ENCODE data around the gene SRA1.

DNA sequence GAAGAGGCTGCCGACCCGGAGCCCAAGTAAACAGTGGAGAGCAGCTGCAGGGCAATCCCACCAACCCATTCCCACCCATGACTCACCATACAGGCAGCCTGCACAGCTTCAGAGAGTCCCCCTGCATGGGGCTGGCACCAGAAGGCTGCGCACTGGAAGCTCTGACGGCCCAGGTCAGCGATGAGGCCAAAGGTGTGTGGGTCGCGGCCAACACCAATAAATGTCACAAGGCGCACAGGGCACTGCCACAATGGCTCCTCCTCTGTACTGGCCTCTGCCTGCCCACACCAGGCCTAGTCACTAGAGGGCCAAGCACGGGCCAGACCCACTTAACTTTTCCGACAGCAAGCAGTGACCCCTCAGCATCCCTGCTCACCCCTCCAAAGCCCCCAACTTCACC is 3.0 kb upstream of the SRA1 start:
- TF ChIP-seq POLR2A (IDR thresholded peaks at IDR 0.05; ENCODE audit: low read depth, low read length), result no peak
- TF ChIP-seq, protein P1, sequence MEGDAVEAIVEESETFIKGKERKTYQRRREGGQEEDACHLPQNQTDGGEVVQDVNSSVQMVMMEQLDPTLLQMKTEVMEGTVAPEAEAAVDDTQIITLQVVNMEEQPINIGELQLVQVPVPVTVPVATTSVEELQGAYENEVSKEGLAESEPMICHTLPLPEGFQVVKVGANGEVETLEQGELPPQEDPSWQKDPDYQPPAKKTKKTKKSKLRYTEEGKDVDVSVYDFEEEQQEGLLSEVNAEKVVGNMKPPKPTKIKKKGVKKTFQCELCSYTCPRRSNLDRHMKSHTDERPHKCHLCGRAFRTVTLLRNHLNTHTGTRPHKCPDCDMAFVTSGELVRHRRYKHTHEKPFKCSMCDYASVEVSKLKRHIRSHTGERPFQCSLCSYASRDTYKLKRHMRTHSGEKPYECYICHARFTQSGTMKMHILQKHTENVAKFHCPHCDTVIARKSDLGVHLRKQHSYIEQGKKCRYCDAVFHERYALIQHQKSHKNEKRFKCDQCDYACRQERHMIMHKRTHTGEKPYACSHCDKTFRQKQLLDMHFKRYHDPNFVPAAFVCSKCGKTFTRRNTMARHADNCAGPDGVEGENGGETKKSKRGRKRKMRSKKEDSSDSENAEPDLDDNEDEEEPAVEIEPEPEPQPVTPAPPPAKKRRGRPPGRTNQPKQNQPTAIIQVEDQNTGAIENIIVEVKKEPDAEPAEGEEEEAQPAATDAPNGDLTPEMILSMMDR (conservative IDR thresholded peaks at IDR 0.05; ENCODE audit: low read depth, low read length), result no peak
- no peak for TF ChIP-seq RAD21 (IDR thresholded peaks at IDR 0.05; ENCODE audit: low read length)
- TF ChIP-seq, protein P2, sequence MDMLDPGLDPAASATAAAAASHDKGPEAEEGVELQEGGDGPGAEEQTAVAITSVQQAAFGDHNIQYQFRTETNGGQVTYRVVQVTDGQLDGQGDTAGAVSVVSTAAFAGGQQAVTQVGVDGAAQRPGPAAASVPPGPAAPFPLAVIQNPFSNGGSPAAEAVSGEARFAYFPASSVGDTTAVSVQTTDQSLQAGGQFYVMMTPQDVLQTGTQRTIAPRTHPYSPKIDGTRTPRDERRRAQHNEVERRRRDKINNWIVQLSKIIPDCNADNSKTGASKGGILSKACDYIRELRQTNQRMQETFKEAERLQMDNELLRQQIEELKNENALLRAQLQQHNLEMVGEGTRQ (IDR thresholded peaks at IDR 0.05; ENCODE audit: low read depth, low read length), result no peak
- TF ChIP-seq RFX5 (IDR thresholded peaks at IDR 0.05; ENCODE audit: low read depth, low read length), result no peak
- no peak for TF ChIP-seq CHD1 (IDR thresholded peaks at IDR 0.05; ENCODE audit: low read depth, low read length)
- no peak for TF ChIP-seq MAZ (IDR thresholded peaks at IDR 0.05; ENCODE audit: borderline replicate concordance, low read depth, low read length)
- TF ChIP-seq, protein P3, sequence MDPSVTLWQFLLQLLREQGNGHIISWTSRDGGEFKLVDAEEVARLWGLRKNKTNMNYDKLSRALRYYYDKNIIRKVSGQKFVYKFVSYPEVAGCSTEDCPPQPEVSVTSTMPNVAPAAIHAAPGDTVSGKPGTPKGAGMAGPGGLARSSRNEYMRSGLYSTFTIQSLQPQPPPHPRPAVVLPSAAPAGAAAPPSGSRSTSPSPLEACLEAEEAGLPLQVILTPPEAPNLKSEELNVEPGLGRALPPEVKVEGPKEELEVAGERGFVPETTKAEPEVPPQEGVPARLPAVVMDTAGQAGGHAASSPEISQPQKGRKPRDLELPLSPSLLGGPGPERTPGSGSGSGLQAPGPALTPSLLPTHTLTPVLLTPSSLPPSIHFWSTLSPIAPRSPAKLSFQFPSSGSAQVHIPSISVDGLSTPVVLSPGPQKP (IDR thresholded peaks at IDR 0.05; ENCODE audit: borderline replicate concordance, low read depth, low read length), result no peak

Measured in IMR-90 (cell line).